Neural cell (in vitro differentiated cells): ENCODE results near the gene GSS.

Experiments used
- CTCF ChIP-seq: fragments of 450-650 bp; IDR thresholded peaks from 2 replicates; pipeline ENCODE4 v1.5.1; 2014; ENCODE audit warnings: antibody characterized with exemption, mild to moderate bottlenecking, moderate library complexity; ENCODE audit not compliant: poor library complexity, severe bottlenecking
- EZH2 ChIP-seq: fragments of 200-600, 300-800 bp; shearing (Covaris generic), sonication (generic); IDR thresholded peaks from 2 replicates; pipeline ENCODE4 v1.6.1; 2014; ENCODE audit warnings: antibody characterized with exemption, low read length, borderline replicate concordance, mild to moderate bottlenecking; ENCODE audit not compliant: insufficient read depth, poor library complexity, severe bottlenecking
- POLR2AphosphoS5 ChIP-seq: IDR thresholded peaks from 2 replicates; pipeline ENCODE4 v1.6.1; 2012
- RAD21 ChIP-seq: fragments of 450-650 bp; conservative IDR thresholded peaks from 2 replicates; pipeline ENCODE4 v1.6.1; 2014; ENCODE audit warnings: antibody characterized with exemption, mild to moderate bottlenecking, moderate library complexity
- REST ChIP-seq: IDR thresholded peaks from 2 replicates; pipeline ENCODE4 v1.6.1; 2012; ENCODE audit warnings: borderline replicate concordance

- TF ChIP-seq RAD21: no peak
- no peak for TF ChIP-seq CTCF
- no peak for TF ChIP-seq EZH2
- TF ChIP-seq POLR2AphosphoS5: no peak
- no peak for TF ChIP-seq REST
Observed at GRCh38 chr20:34931771-34932170, 23.8 kb downstream of the GSS start.
